PC-3 (cell line): ENCODE results near the gene SCML1. TPM values are rescaled to one million over a fixed set of nuclear protein-coding genes. Genes with fewer than 3 reads are reported as not detected.
A peak's percentile ranks its signal among the peaks of the same experiment; 100 is the strongest.

Source experiments
- ATAC-seq: fragments of 200-7000 bp; cut with Tn5 transposase; 2 replicates; pipeline ENCODE4 v1.9.1; 2020; ENCODE audit warnings: mild to moderate bottlenecking, moderate library complexity
- BruUV-seq: library from RNA; stranded (reverse); fragments of 400-500 nt; replicated peaks from 2 replicates; lab custom pipeline; 2021; lab: Mats Ljungman, UMichigan
- CTCF ChIA-PET: fragments of 300-600 bp; sonication (Branson Sonifier 250); formaldehyde crosslinking; loops from one replicate; lab custom pipeline; 2022; ENCODE audit warnings: antibody characterized with exemption; lab: Charles Lee
- POLR2A ChIA-PET: fragments of 300-600 bp; sonication (Branson Sonifier 250); formaldehyde crosslinking; loops from one replicate; lab custom pipeline; 2022; ENCODE audit warnings: antibody characterized with exemption; ENCODE audit not compliant: unreplicated experiment; lab: Charles Lee
- DNase-seq: peaks from one replicate; pipeline ENCODE4 v3.0.0-alpha.2; 2015
- H2AFZ ChIP-seq: fragments of 300-600 bp; sonication (generic); 2 replicates; pipeline ENCODE4 v1.6.0; 2016; ENCODE audit warnings: antibody characterized with exemption, low read length
- H3F3A ChIP-seq: fragments of 300-600 bp; sonication (generic); one replicate; pipeline ENCODE4 v1.6.0; 2017; ENCODE audit warnings: antibody characterized with exemption, low read length, control low read depth, mild to moderate bottlenecking; ENCODE audit not compliant: unreplicated experiment
- H3K27ac ChIP-seq: fragments of 300-600 bp; sonication (generic); 2 replicates; pipeline ENCODE4 v1.5.1; 2016; ENCODE audit warnings: mild to moderate bottlenecking, low read length
- H3K27me3 ChIP-seq: fragments of 300-600 bp; sonication (generic); 2 replicates; pipeline ENCODE4 v1.6.1; 2016; ENCODE audit warnings: low read length, mixed read lengths
- H3K36me3 ChIP-seq: fragments of 300-600 bp; sonication (generic); 2 replicates; pipeline ENCODE4 v1.6.1; 2016; ENCODE audit warnings: low read depth, mixed run types, low read length, mixed read lengths
- H3K4me1 ChIP-seq: fragments of 300-600 bp; sonication (generic); 2 replicates; pipeline ENCODE4 v1.5.1; 2016; ENCODE audit warnings: low read length; ENCODE audit not compliant: insufficient read depth
- H3K4me2 ChIP-seq: fragments of 300-600 bp; sonication (generic); 2 replicates; pipeline ENCODE4 v1.6.0; 2016; ENCODE audit warnings: low read length
- H3K4me3 ChIP-seq: fragments of 300-600 bp; sonication (generic); 2 replicates; pipeline ENCODE4 v1.5.1; 2016; ENCODE audit warnings: mild to moderate bottlenecking, low read length, mixed read lengths
- H3K79me2 ChIP-seq: fragments of 300-600 bp; sonication (generic); 2 replicates; pipeline ENCODE4 v1.6.1; 2017; ENCODE audit warnings: low read length, mixed read lengths
- H3K9ac ChIP-seq: fragments of 300-600 bp; sonication (generic); 2 replicates; pipeline ENCODE4 v1.6.0; 2016; ENCODE audit warnings: mild to moderate bottlenecking, low read length
- H3K9me2 ChIP-seq: fragments of 300-600 bp; sonication (generic); replicated peaks from 2 replicates; pipeline ENCODE4 v1.6.1; 2016; ENCODE audit warnings: mixed run types, low read length, mixed read lengths
- H3K9me3 ChIP-seq: fragments of 300-600 bp; sonication (generic); 2 replicates; pipeline ENCODE4 v1.6.1; 2016; ENCODE audit warnings: low read length, mixed read lengths
- H4K20me1 ChIP-seq: fragments of 300-600 bp; sonication (generic); 2 replicates; pipeline ENCODE4 v1.6.1; 2016; ENCODE audit warnings: low read length, mixed read lengths
- CTCF ChIP-seq: fragments of 300-600 bp; sonication (generic); conservative IDR thresholded peaks from 2 replicates; pipeline ENCODE4 v1.5.1; 2017; ENCODE audit warnings: antibody characterized with exemption, low read depth, mild to moderate bottlenecking, low read length
- EZH2 ChIP-seq: fragments of 300-600 bp; sonication (generic); IDR thresholded peaks from one replicate; pipeline ENCODE4 v1.6.1; 2017; ENCODE audit warnings: antibody characterized with exemption, mild to moderate bottlenecking, low read length; ENCODE audit not compliant: unreplicated experiment
- EZH2phosphoT487 ChIP-seq: fragments of 300-600 bp; sonication (generic); IDR thresholded peaks from 2 replicates; pipeline ENCODE4 v1.6.1; 2018; ENCODE audit warnings: mild to moderate bottlenecking, antibody characterized with exemption, low read length, borderline replicate concordance
- intact Hi-C: fragments of 100-400 bp; cut with micrococcal nuclease; formaldehyde crosslinking; loops from 2 replicates; pipeline ENCODE4 v1.9.0; 2023
- total RNA-seq: library from RNA; depleted of rRNA; stranded (reverse); fragments of >200 nt; gene quantifications from 2 replicates; pipeline ENCODE4 v1.2.3, GENCODE V29; 2014

Gene SCML1
- total RNA-seq, 1 experiment from 2014 or later: 13.0 TPM

GRCh38 chrX:17740137-17741122, 3.1 kb downstream of the SCML1 start:
- intact Hi-C loops: no loop called here

GRCh38 chrX:17741123-17741511, 3.8 kb downstream of the SCML1 start:
- no peak overlapping the region for H2AFZ ChIP-seq
- H3K4me3 ChIP-seq: no peak overlapping the region
- BruUV-seq: no TSS peak
- no peaks in the 10 kb centered on the region for H3K9me3 ChIP-seq
- H3K9ac ChIP-seq: no peak overlapping the region
- TF ChIP-seq EZH2 (no peak), EZH2phosphoT487 (no peak), CTCF (no peak)
- H3K27me3 ChIP-seq: no peaks in the 10 kb centered on the region
- DNase-seq: no peak
- ChIA-PET CTCF (no interaction called here), POLR2A (no interaction called here)
- H3K4me1 ChIP-seq: peaks cover 33% of the 10 kb centered on the region
- no peaks in the 10 kb centered on the region for H3F3A ChIP-seq
- intact Hi-C loops: no loop called here
- H3K4me2 ChIP-seq: no peak overlapping the region
- H3K79me2 ChIP-seq: peaks cover 87% of the 10 kb centered on the region
- peaks cover 29% of the 10 kb centered on the region; the same call in 1 of the 2 replicates for H4K20me1 ChIP-seq
- H3K9me2 ChIP-seq: no peaks in the 10 kb centered on the region
- H3K27ac ChIP-seq: no peak overlapping the region
- ATAC-seq: no peak
- no peaks in the 10 kb centered on the region for H3K36me3 ChIP-seq

More at GRCh38 chrX:17740137-17741122, 3.1 kb downstream of the SCML1 start:
- TF ChIP-seq CTCF: no peak
- no peak for TF ChIP-seq EZH2phosphoT487
- no peak for TF ChIP-seq EZH2
- DNase-seq: no peak
- no TSS peak for BruUV-seq
- no peak overlapping the region for H3K9ac ChIP-seq
- no peaks in the 10 kb centered on the region for H3K9me2 ChIP-seq
- CTCF ChIA-PET: no interaction called here
- no peak overlapping the region for H2AFZ ChIP-seq
- H3K9me3 ChIP-seq: no peaks in the 10 kb centered on the region
- peaks cover 33% of the 10 kb centered on the region for H3K4me1 ChIP-seq
- peaks cover 29% of the 10 kb centered on the region; the same call in 1 of the 2 replicates for H4K20me1 ChIP-seq
- H3K4me2 ChIP-seq: peak overlapping the region; percentile 87; the same call in 1 of the 2 replicates
- H3F3A ChIP-seq: no peaks in the 10 kb centered on the region
- POLR2A ChIA-PET: no interaction called here
- H3K27ac ChIP-seq: no peak overlapping the region
- H3K4me3 ChIP-seq: no peak overlapping the region
- H3K79me2 ChIP-seq: peaks cover 80% of the 10 kb centered on the region
- H3K27me3 ChIP-seq: no peaks in the 10 kb centered on the region
- no peaks in the 10 kb centered on the region for H3K36me3 ChIP-seq
- no peak for ATAC-seq
